ENCODE results near the gene MAPKAPK3.
"Not testable (repeated sequence)": the region's sequence is repeated elsewhere in the genome, so short reads cannot be mapped to it uniquely, and the experiment has no call there.

Gene MAPKAPK3

GRCh38 chr3:50658831-50659230 lies 41.9 kb downstream of the MAPKAPK3 start:
- H3K4me3 Mint-ChIP-seq = no peak overlapping the region
- no peak overlapping the region for H3K27ac Mint-ChIP-seq
- H3K4me1 Mint-ChIP-seq (ENCODE audit: low read depth) = peaks cover 17% of the 10 kb centered on the region
- H3K36me3 Mint-ChIP-seq (ENCODE audit: low read depth) = no peaks in the 10 kb centered on the region
- no peaks in the 10 kb centered on the region for H3K27me3 Mint-ChIP-seq
- H3K9me3 Mint-ChIP-seq = no peaks in the 10 kb centered on the region

- H3K4me3 Mint-ChIP-seq = no peak overlapping the region
- no peaks in the 10 kb centered on the region for H3K9me3 Mint-ChIP-seq
- peaks cover 9% of the 10 kb centered on the region for H3K4me1 Mint-ChIP-seq (ENCODE audit: low read depth)
- no peak overlapping the region for H3K27ac Mint-ChIP-seq
- H3K27me3 Mint-ChIP-seq = no peaks in the 10 kb centered on the region
- no peaks in the 10 kb centered on the region for H3K36me3 Mint-ChIP-seq (ENCODE audit: low read depth)
These were observed 43.4 kb downstream of the MAPKAPK3 start for GRCh38 chr3:50660386-50660785.

- Mint-ChIP-seq H3K27ac (no peak overlapping the region), H3K9me3 (no peaks in the 10 kb centered on the region), H3K36me3 (ENCODE audit: low read depth) (no peaks in the 10 kb centered on the region), H3K4me3 (no peak overlapping the region), H3K27me3 (no peaks in the 10 kb centered on the region), H3K4me1 (ENCODE audit: low read depth) (peaks cover 13% of the 10 kb centered on the region)
These were observed 44.4 kb downstream of the MAPKAPK3 start for GRCh38 chr3:50661321-50661837.

GRCh38 chr3:50662408-50662807 lies 45.5 kb downstream of the MAPKAPK3 start:
- H3K27ac Mint-ChIP-seq = no peak overlapping the region
- peaks cover 23% of the 10 kb centered on the region for H3K4me1 Mint-ChIP-seq (ENCODE audit: low read depth)

GRCh38 chr3:50665081-50665840 lies 48.3 kb downstream of the MAPKAPK3 start:
- no peaks in the 10 kb centered on the region for H3K36me3 Mint-ChIP-seq (ENCODE audit: low read depth)
- H3K4me3 Mint-ChIP-seq = peak overlapping the region; percentile 0
- peak overlapping the region; percentile 21 for H3K27ac Mint-ChIP-seq
- H3K4me1 Mint-ChIP-seq (ENCODE audit: low read depth) = peaks cover 24% of the 10 kb centered on the region
- no peaks in the 10 kb centered on the region for H3K9me3 Mint-ChIP-seq
- no peaks in the 10 kb centered on the region for H3K27me3 Mint-ChIP-seq

More at GRCh38 chr3:50662408-50662807, 45.5 kb downstream of the MAPKAPK3 start:
- no peaks in the 10 kb centered on the region for H3K27me3 Mint-ChIP-seq
- no peaks in the 10 kb centered on the region for H3K9me3 Mint-ChIP-seq
- no peaks in the 10 kb centered on the region for H3K36me3 Mint-ChIP-seq (ENCODE audit: low read depth)
- no peak overlapping the region for H3K4me3 Mint-ChIP-seq

GRCh38 chr3:50665841-50666115 lies 48.8 kb downstream of the MAPKAPK3 start:
- H3K27me3 Mint-ChIP-seq; H3K9me3 Mint-ChIP-seq; H3K36me3 Mint-ChIP-seq (ENCODE audit: low read depth); H3K27ac Mint-ChIP-seq; H3K4me3 Mint-ChIP-seq: not testable (repeated sequence)
- H3K4me1 Mint-ChIP-seq (ENCODE audit: low read depth) = peaks cover 24% of the 10 kb centered on the region

GRCh38 chr3:50666837-50667236 lies 49.9 kb downstream of the MAPKAPK3 start:
- H3K4me3 Mint-ChIP-seq = no peak overlapping the region

GRCh38 chr3:50671331-50671730 lies 54.4 kb downstream of the MAPKAPK3 start:
- Mint-ChIP-seq H3K36me3 (ENCODE audit: low read depth) (no peaks in the 10 kb centered on the region), H3K4me1 (ENCODE audit: low read depth) (peaks cover 25% of the 10 kb centered on the region), H3K4me3 (no peak overlapping the region), H3K27ac (no peak overlapping the region), H3K27me3 (peaks cover 30% of the 10 kb centered on the region), H3K9me3 (no peaks in the 10 kb centered on the region)

More at GRCh38 chr3:50666837-50667236, 49.9 kb downstream of the MAPKAPK3 start:
- H3K9me3 Mint-ChIP-seq = no peaks in the 10 kb centered on the region
- H3K27ac Mint-ChIP-seq = peak overlapping the region; percentile 33
- H3K27me3 Mint-ChIP-seq = peaks cover 3% of the 10 kb centered on the region
- H3K4me1 Mint-ChIP-seq (ENCODE audit: low read depth) = peaks cover 24% of the 10 kb centered on the region
- H3K36me3 Mint-ChIP-seq (ENCODE audit: low read depth) = no peaks in the 10 kb centered on the region

GRCh38 chr3:50672656-50673055 lies 55.7 kb downstream of the MAPKAPK3 start:
- no peaks in the 10 kb centered on the region for H3K36me3 Mint-ChIP-seq (ENCODE audit: low read depth)
- H3K27ac Mint-ChIP-seq = no peak overlapping the region
- H3K4me3 Mint-ChIP-seq = no peak overlapping the region
- peaks cover 37% of the 10 kb centered on the region for H3K27me3 Mint-ChIP-seq
- peaks cover 19% of the 10 kb centered on the region for H3K4me1 Mint-ChIP-seq (ENCODE audit: low read depth)
- no peaks in the 10 kb centered on the region for H3K9me3 Mint-ChIP-seq

- Mint-ChIP-seq H3K27ac (peak overlapping the region; percentile 81), H3K9me3 (no peaks in the 10 kb centered on the region), H3K36me3 (ENCODE audit: low read depth) (no peaks in the 10 kb centered on the region), H3K4me3 (peak overlapping the region; percentile 79), H3K27me3 (peaks cover 44% of the 10 kb centered on the region), H3K4me1 (ENCODE audit: low read depth) (peaks cover 19% of the 10 kb centered on the region)
These were observed 57.0 kb downstream of the MAPKAPK3 start for GRCh38 chr3:50673931-50674330.

- peaks cover 47% of the 10 kb centered on the region for H3K27me3 Mint-ChIP-seq
- H3K36me3 Mint-ChIP-seq (ENCODE audit: low read depth) = no peaks in the 10 kb centered on the region
- no peaks in the 10 kb centered on the region for H3K9me3 Mint-ChIP-seq
- peak within 1 kb of the TSS; percentile 84 for H3K4me3 Mint-ChIP-seq
- H3K27ac Mint-ChIP-seq = peak within 1 kb of the TSS; percentile 81
- H3K4me1 Mint-ChIP-seq (ENCODE audit: low read depth) = peaks cover 19% of the 10 kb centered on the region
These were observed 57.6 kb downstream of the MAPKAPK3 start, which contains the start of gene DOCK3 for GRCh38 chr3:50674349-50675178. Gene DOCK3 (plus strand): TSS chr3:50674927. CDS start chr3:50675264, 337 bp downstream.

GRCh38 chr3:50675179-50676030 lies 58.5 kb downstream of the MAPKAPK3 start:
- Mint-ChIP-seq H3K36me3 (ENCODE audit: low read depth) (no peaks in the 10 kb centered on the region), H3K4me1 (ENCODE audit: low read depth) (peaks cover 19% of the 10 kb centered on the region), H3K9me3 (no peaks in the 10 kb centered on the region), H3K4me3 (peak overlapping the region; percentile 84), H3K27me3 (peaks cover 50% of the 10 kb centered on the region), H3K27ac (peak overlapping the region; percentile 77)

GRCh38 chr3:50676031-50676705 lies 59.2 kb downstream of the MAPKAPK3 start:
- Mint-ChIP-seq H3K27me3 (peaks cover 55% of the 10 kb centered on the region), H3K36me3 (ENCODE audit: low read depth) (no peaks in the 10 kb centered on the region), H3K4me1 (ENCODE audit: low read depth) (peaks cover 19% of the 10 kb centered on the region), H3K4me3 (peak overlapping the region; percentile 84), H3K9me3 (no peaks in the 10 kb centered on the region), H3K27ac (no peak overlapping the region)

GRCh38 chr3:50687127-50687751 lies 70.3 kb downstream of the MAPKAPK3 start:
- Mint-ChIP-seq H3K27ac (no peak overlapping the region), H3K4me1 (ENCODE audit: low read depth) (no peaks in the 10 kb centered on the region), H3K36me3 (ENCODE audit: low read depth) (no peaks in the 10 kb centered on the region), H3K27me3 (peaks cover 5% of the 10 kb centered on the region), H3K4me3 (no peak overlapping the region), H3K9me3 (no peaks in the 10 kb centered on the region)
